ENCODE measurements around the gene ST3GAL4. TPM values are rescaled to one million over a fixed set of nuclear protein-coding genes. Genes with fewer than 3 reads are reported as not detected.

Gene ST3GAL4
- total and polyA plus RNA-seq, 4 donors, result 23.6 to 38.3 (median 31.7) TPM

DNA sequence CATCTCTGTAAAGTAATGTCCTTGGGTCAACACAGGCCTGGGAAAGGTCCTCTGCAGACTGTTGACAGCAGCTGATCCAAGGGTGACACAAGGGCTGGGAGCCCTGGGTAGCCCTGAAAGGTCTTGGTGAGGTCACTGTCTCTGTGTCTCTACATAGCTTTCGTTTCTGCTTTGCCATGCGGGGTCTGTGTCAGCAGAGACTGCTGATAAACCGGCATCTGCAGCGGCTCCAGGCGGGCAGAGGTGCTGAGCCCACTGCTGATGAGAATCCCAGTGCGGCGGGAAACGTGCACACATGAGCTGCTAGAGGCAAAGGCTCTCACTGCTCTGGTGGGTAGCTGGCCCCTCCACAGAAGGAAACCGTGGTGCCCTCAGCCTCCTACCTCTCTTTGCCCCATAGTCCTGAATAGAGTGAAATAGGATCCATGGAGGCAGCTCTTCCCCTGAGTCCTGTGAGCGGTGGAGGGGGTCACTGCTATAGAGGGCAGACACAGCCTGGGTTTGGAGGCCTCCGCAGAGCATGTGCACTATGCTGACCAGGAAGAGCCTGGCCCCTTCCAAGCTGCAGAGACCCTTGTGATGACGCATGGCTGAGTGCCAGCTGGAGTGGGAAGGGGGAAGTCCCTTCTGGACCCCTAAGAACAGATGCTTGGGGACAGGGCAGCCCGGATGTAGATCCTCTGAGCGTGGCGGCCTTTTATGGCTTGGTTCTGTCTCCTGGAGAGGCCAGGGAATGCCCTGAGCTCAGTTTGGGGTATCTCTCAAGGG, 17.8 kb upstream of the ST3GAL4 start:
- no peak overlapping the region for H3K27ac ChIP-seq (ENCODE audit: low read depth in 1 of 2, low read length in 1 of 2)
- H3K9me3 ChIP-seq (ENCODE audit: control insufficient read depth in 4 of 4, insufficient read depth in 3 of 4, low read length in 3 of 4), result no peaks in the 10 kb centered on the region
- H3K36me3 ChIP-seq (ENCODE audit: control insufficient read depth in 4 of 4, insufficient read depth in 4 of 4, low read length in 4 of 4), result peaks cover 0 to 21% (median 6%) of the 10 kb centered on the region in 4 donors
- no peak for TF ChIP-seq CTCF (IDR thresholded peaks at IDR 0.05; ENCODE audit: control extremely low read depth, extremely low read depth)
- peaks cover 0 to 34% (median 5%) of the 10 kb centered on the region in 5 donors for H3K4me1 ChIP-seq (ENCODE audit: control insufficient read depth in 5 of 5, insufficient read depth in 5 of 5, low read length in 5 of 5)
- no peak overlapping the region for H3K9ac ChIP-seq (ENCODE audit: insufficient read depth in 1 of 2, low read length in 2 of 2)
- H3K4me3 ChIP-seq, result no peak overlapping the region
- no peak for DNase-seq
- WGBS, 2 donors, result 82 to 87% methylated on average over 15 of the region's 15 CpGs
- no peak for ATAC-seq (ENCODE audit: insufficient read depth, low FRiP score)
- no peaks in the 10 kb centered on the region for H3K27me3 ChIP-seq (ENCODE audit: control insufficient read depth in 3 of 3, insufficient read depth in 3 of 3, low read length in 2 of 3)

- H3K9ac ChIP-seq (ENCODE audit: insufficient read depth in 1 of 2, low read length in 2 of 2), result no peak overlapping the region
- peaks cover 0 to 24% (median 10%) of the 10 kb centered on the region in 4 donors for H3K36me3 ChIP-seq (ENCODE audit: control insufficient read depth in 4 of 4, insufficient read depth in 4 of 4, low read length in 4 of 4)
- DNase-seq, result no peak
- peaks cover 0 to 34% (median 5%) of the 10 kb centered on the region in 5 donors for H3K4me1 ChIP-seq (ENCODE audit: control insufficient read depth in 5 of 5, insufficient read depth in 5 of 5, low read length in 5 of 5)
- H3K9me3 ChIP-seq (ENCODE audit: control insufficient read depth in 4 of 4, insufficient read depth in 3 of 4, low read length in 3 of 4), result no peaks in the 10 kb centered on the region
- 75 to 88% methylated on average over 7 of the region's 7 CpGs for WGBS, 2 donors
- H3K4me3 ChIP-seq, result no peak overlapping the region
- no peak overlapping the region for H3K27ac ChIP-seq (ENCODE audit: low read depth in 1 of 2, low read length in 1 of 2)
- H3K27me3 ChIP-seq (ENCODE audit: control insufficient read depth in 3 of 3, insufficient read depth in 3 of 3, low read length in 2 of 3), result no peaks in the 10 kb centered on the region
- no peak for TF ChIP-seq CTCF (IDR thresholded peaks at IDR 0.05; ENCODE audit: control extremely low read depth, extremely low read depth)
- ATAC-seq (ENCODE audit: insufficient read depth, low FRiP score), result no peak
These were observed 17.0 kb upstream of the ST3GAL4 start for GRCh38 chr11:126338346-126339055.

DNA sequence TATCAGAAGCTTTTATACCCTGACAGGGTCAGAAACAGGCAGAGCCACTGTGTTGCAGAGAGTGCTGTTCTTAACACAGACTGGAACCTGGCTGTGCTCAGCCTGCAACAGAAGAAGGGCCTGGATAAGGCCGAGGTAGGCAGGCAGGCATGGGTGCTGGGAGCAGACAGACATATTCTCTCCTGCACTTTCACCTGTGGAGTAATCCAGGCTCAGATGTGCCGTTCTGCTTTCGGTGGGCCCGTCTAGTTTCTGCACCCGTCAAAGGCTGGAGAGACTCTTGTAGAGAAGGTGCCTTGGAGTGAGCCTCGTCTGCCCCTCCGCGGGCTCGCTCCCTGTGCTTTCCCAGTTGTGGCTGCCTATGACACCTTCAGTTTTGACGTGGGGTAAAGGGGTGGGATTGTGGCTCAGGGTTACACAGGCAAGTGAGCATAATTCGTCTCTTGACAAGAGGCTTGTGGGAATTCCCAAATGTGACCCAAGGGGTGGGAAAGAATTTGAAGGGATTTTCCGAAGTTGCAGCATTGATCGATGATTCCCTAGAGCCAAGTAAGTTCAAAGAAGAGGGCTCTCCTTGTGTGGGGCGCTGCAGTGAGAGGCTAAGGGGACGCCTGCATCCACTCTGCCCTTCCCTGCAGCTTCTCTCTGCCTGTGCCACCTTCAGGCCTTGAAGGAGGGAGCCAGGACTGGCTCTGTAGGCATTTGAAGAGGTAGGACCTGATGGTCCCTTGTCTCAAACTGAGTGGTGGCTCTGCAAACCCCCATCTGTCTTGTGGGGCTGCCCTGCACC, 16.2 kb upstream of the ST3GAL4 start:
- peaks cover 0 to 24% (median 13%) of the 10 kb centered on the region in 4 donors for H3K36me3 ChIP-seq (ENCODE audit: control insufficient read depth in 4 of 4, insufficient read depth in 4 of 4, low read length in 4 of 4)

More for the DNA sequence above, 16.2 kb upstream of the ST3GAL4 start:
- ATAC-seq (ENCODE audit: insufficient read depth, low FRiP score) (no peak), DNase-seq (no peak)
- no peaks in the 10 kb centered on the region for H3K27me3 ChIP-seq (ENCODE audit: control insufficient read depth in 3 of 3, insufficient read depth in 3 of 3, low read length in 2 of 3)
- H3K4me3 ChIP-seq, result no peak overlapping the region
- no peak for TF ChIP-seq CTCF (IDR thresholded peaks at IDR 0.05; ENCODE audit: control extremely low read depth, extremely low read depth)
- no peaks in the 10 kb centered on the region for H3K9me3 ChIP-seq (ENCODE audit: control insufficient read depth in 4 of 4, insufficient read depth in 3 of 4, low read length in 3 of 4)
- H3K9ac ChIP-seq (ENCODE audit: insufficient read depth in 1 of 2, low read length in 2 of 2), result no peak overlapping the region
- peak overlapping the region in 1 of 2 donors; percentile 3 for H3K27ac ChIP-seq (ENCODE audit: low read depth in 1 of 2, low read length in 1 of 2)
- peaks cover 0 to 34% (median 5%) of the 10 kb centered on the region in 5 donors for H3K4me1 ChIP-seq (ENCODE audit: control insufficient read depth in 5 of 5, insufficient read depth in 5 of 5, low read length in 5 of 5)
- 73 to 84% methylated on average over 15 of the region's 15 CpGs for whole genome bisulfite sequencing, 2 donors

Measured in lung (tissue), 12 donors.